ENCODE measurements around the gene WDR93. TPM values are rescaled to one million over a fixed set of nuclear protein-coding genes. Genes with fewer than 3 reads are reported as not detected.

The WDR93 gene
- total RNA-seq, 2 donors from 2014 or later, result not detected

DNA sequence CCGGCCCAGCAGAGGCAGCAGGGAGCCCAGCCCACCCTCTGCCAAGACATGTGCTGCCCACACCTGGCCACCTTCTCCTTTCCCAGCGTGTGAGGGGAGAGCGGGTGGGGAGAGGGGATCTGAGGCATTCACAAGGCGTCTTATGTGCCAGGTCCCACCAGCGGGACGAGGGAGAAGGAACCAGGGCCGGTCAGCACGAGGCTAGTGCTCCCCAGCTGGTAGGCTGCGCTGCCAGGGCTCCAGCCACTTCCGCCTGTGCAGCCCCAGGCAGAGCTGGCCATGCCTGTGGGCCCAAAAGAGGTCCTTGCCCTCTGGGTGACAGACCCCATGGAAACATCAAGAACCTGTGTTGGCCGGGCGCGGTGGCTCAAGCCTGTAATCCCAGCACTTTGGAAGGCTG is 54.5 kb downstream of the WDR93 start:
- no peaks in the 10 kb centered on the region for H3K27me3 ChIP-seq (replicated peaks; ENCODE audit: insufficient read depth)
- H3K9me3 ChIP-seq, result no peaks in the 10 kb centered on the region
- ATAC-seq (ENCODE audit: insufficient number of reproducible peaks, low FRiP score, low read depth), result no peak
- H3K4me1 ChIP-seq (ENCODE audit: control insufficient read depth in 1 of 2, low read depth in 2 of 2), result peaks cover 4 to 7% of the 10 kb centered on the region in 2 donors
- no peak overlapping the region for H3K27ac ChIP-seq
- TF ChIP-seq, protein P1, sequence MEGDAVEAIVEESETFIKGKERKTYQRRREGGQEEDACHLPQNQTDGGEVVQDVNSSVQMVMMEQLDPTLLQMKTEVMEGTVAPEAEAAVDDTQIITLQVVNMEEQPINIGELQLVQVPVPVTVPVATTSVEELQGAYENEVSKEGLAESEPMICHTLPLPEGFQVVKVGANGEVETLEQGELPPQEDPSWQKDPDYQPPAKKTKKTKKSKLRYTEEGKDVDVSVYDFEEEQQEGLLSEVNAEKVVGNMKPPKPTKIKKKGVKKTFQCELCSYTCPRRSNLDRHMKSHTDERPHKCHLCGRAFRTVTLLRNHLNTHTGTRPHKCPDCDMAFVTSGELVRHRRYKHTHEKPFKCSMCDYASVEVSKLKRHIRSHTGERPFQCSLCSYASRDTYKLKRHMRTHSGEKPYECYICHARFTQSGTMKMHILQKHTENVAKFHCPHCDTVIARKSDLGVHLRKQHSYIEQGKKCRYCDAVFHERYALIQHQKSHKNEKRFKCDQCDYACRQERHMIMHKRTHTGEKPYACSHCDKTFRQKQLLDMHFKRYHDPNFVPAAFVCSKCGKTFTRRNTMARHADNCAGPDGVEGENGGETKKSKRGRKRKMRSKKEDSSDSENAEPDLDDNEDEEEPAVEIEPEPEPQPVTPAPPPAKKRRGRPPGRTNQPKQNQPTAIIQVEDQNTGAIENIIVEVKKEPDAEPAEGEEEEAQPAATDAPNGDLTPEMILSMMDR (IDR thresholded peaks at IDR 0.05), result no peak
- H3K36me3 ChIP-seq, result no peaks in the 10 kb centered on the region
- H3K4me3 ChIP-seq, result no peak overlapping the region
- DNase-seq (ENCODE audit: low spot score), result no peak

GRCh38 chr15:89745768-89746167 is 55.2 kb downstream of the WDR93 start:
- ATAC-seq (ENCODE audit: insufficient number of reproducible peaks, low FRiP score, low read depth), result no peak
- TF ChIP-seq, protein P1 (IDR thresholded peaks at IDR 0.05), result no peak
- Histone ChIP-seq H3K27me3 (replicated peaks; ENCODE audit: insufficient read depth) (no peaks in the 10 kb centered on the region), H3K36me3 (no peaks in the 10 kb centered on the region), H3K9me3 (no peaks in the 10 kb centered on the region), H3K27ac (no peak overlapping the region), H3K4me1 (ENCODE audit: control insufficient read depth in 1 of 2, low read depth in 2 of 2) (peaks cover 5 to 11% of the 10 kb centered on the region in 2 donors), H3K4me3 (no peak overlapping the region)
- DNase-seq (ENCODE audit: low spot score), result no peak

GRCh38 chr15:89746386-89746780 is 55.8 kb downstream of the WDR93 start:
- H3K9me3 ChIP-seq, result no peaks in the 10 kb centered on the region
- H3K27me3 ChIP-seq (replicated peaks; ENCODE audit: insufficient read depth), result no peaks in the 10 kb centered on the region
- TF ChIP-seq, protein P1 (IDR thresholded peaks at IDR 0.05), result no peak
- no peak for ATAC-seq (ENCODE audit: insufficient number of reproducible peaks, low FRiP score, low read depth)
- H3K4me3 ChIP-seq, result no peak overlapping the region
- H3K4me1 ChIP-seq (ENCODE audit: control insufficient read depth in 1 of 2, low read depth in 2 of 2), result peaks cover 5 to 14% of the 10 kb centered on the region in 2 donors
- no peak overlapping the region for H3K27ac ChIP-seq
- DNase-seq (ENCODE audit: low spot score), result no peak
- no peaks in the 10 kb centered on the region for H3K36me3 ChIP-seq

DNA sequence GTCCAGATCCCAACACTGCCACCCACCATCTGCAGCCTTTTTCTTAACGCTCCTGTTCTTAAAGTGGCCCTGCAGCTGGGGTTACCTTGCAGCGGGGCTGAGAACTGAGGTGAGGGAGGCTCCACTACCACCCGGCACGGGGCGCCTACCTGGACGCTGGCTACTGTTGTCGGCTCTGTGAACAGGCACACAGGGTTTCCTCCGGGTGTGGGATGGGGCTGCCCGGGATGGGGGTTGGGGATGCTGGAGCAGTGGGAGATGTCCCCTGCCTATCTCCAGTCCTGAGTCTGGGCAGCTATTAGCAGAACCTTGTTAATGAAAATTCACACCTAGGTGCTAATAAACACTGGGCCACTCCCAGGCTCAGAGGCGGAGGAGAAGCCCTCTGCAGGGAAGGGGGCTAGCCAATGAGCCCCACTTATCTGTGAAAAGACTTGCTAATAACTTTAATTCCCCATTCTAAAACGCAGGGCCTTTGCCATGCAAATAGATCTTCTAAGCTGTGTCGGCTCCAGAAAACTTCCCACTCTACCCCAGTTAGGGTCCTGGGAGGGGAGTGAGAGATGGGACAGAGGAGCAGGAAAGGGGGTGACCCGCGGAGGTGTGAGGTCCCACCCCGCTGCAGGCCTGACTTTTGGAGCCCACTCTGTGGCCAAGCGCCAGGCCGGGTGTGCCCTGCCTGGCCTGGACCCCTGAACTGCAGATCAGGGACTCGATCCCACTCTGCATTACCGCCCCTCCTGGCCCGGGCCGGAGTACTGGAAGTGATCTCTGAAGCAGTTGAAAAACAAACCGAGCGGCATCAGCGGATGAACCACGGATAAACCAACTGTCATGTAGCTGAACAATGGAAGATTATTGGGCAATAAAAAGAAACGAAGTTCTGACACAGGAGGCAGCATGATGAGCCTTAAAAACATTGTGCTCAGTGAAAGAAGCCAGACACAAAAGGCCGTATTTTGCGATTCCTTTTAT is 57.4 kb downstream of the WDR93 start:
- H3K9me3 ChIP-seq, result no peaks in the 10 kb centered on the region

DNA sequence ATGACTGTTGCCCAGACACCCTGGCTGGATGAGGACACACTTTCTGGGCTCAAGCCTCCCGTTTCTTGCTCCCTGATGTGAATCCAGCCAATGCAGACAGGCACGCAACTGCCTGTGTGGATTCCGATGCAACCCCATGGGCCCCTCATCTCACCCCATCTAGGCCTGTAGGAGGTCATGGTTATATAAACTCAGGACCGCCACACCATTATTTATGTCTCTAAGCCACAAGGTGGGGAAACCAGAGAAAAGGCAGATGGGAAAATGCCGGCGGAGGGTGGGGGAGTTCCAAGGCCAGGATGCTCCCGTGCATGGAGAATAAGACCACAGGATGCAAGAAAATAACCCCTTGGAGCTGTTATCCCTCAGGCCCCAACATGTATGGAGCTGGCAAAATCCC is 58.4 kb downstream of the WDR93 start:
- Histone ChIP-seq H3K4me1 (ENCODE audit: control insufficient read depth in 1 of 2, low read depth in 2 of 2) (peaks cover 5 to 15% of the 10 kb centered on the region in 2 donors), H3K27me3 (replicated peaks; ENCODE audit: insufficient read depth) (no peaks in the 10 kb centered on the region), H3K9me3 (no peaks in the 10 kb centered on the region), H3K4me3 (no peak overlapping the region), H3K27ac (no peak overlapping the region), H3K36me3 (no peaks in the 10 kb centered on the region)
- no peak for ATAC-seq (ENCODE audit: insufficient number of reproducible peaks, low FRiP score, low read depth)
- no peak for DNase-seq (ENCODE audit: low spot score)
- TF ChIP-seq, protein P1 (IDR thresholded peaks at IDR 0.05), result no peak

More for the DNA sequence above, 57.4 kb downstream of the WDR93 start:
- ATAC-seq (ENCODE audit: insufficient number of reproducible peaks, low FRiP score, low read depth) (no peak), DNase-seq (ENCODE audit: low spot score) (no peak)
- H3K4me3 ChIP-seq, result no peak overlapping the region
- no peaks in the 10 kb centered on the region for H3K27me3 ChIP-seq (replicated peaks; ENCODE audit: insufficient read depth)
- no peak overlapping the region for H3K27ac ChIP-seq
- TF ChIP-seq, protein P1 (IDR thresholded peaks at IDR 0.05), result no peak
- no peaks in the 10 kb centered on the region for H3K36me3 ChIP-seq
- peaks cover 5 to 15% of the 10 kb centered on the region in 2 donors for H3K4me1 ChIP-seq (ENCODE audit: control insufficient read depth in 1 of 2, low read depth in 2 of 2)

All from thoracic aorta (tissue), 2 donors.